ENCODE results near the gene C12orf43.
A peak's percentile ranks its signal among the peaks of the same experiment; 100 is the strongest.

Gene C12orf43

DNA sequence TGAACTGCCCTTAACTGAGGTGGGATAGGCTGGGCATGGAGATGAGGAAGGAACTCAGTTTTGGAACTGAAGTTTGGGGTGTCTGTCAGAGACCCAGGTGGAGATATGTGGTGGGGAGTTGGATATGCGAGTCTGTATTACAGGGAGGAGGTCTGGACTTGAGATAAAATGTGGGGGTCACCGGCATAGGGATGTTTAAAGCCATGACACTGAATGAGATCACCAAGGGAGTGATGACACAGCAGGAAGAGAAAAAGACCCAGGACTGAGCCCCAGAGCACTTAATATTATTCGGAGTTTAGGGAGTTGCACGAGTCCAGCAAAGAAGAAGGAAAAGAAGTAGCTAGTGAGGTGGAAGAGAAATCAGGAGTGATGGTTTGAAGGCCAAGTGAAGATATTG, 26.8 kb upstream of the C12orf43 start:
- FAIRE-seq (no peak), DNase-seq (ENCODE audit: insufficient read length, low spot score) (no peak)
- TF ChIP-seq POLR2A (IDR thresholded peaks at IDR 0.05; ENCODE audit: low read depth, low read length), result no peak

DNA sequence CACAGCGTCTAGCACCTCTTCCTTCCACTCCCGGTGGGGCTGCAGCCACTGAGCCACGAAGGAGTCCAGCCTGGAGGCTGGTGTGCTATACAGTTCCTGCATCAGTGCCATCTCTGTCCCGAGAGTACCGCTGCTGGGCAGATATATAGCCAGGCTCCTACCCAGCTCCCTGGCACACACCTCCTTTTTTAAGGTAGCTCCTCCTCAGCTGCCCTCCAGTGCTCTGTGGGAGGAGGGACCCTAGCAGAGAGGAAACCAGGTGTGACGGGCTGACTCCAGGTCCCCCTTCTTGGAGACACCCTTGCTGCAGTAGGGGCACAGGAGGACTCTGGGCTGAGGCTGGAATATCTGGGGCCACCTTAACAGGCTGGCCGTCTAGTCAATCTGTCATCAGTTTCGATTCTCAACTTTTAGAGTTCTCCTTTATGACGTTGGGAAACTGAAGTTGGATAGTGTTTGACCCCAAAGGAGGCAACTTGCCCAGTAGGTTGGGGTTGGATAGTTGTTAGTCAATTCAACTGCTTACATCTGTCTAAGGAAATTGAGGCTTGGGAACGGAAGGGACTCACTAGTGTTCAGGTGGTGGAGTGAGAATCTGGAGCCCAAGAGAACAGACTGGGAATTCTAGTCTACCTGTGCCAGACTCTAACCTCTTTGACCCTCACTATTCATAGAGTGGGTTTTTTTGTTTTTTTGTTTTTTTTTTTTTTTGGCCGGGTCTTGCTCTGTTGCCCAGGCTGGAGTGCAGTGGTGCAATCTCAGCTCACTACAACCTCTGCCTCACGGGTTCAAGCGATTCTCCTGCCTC, 22.8 kb upstream of the C12orf43 start, which contains the start of gene OASL:
Gene OASL (minus strand): TSS at position 386 of the 808 bp plus-strand sequence. CDS start 275 bp downstream, at position 111.
- FAIRE-seq (no peak), DNase-seq (ENCODE audit: insufficient read length, low spot score) (peak; percentile 59)
- peak; percentile 38 for TF ChIP-seq POLR2A (IDR thresholded peaks at IDR 0.05; ENCODE audit: low read depth, low read length)

DNA sequence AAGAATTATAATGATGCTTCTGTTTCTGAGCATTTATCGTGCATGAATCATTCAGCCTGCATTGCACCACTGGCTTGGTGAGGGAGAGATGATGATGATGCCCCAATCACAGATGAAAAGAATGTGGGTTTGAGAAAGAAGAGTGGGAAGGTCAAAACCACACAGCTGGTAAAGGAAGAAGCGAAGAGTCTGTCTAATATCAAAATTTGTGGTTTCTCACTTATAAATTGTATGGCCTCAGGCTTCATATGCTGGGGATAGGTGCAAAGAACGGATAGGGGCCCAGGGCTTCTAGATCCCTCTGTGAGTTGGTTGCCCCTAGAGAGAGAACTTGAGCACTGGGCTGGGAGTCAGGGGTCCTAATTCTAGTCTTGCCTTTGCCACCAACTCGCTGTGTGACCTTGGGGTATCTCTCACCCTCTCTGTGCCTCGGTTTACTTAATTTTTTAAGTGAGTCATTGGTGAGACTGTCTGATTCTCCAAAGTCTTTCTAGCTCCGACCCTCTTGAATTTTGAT, 20.6 kb upstream of the C12orf43 start:
- FAIRE-seq (peak; percentile 15), DNase-seq (ENCODE audit: insufficient read length, low spot score) (peak; percentile 68)
- no peak for TF ChIP-seq POLR2A (IDR thresholded peaks at IDR 0.05; ENCODE audit: low read depth, low read length)

DNA sequence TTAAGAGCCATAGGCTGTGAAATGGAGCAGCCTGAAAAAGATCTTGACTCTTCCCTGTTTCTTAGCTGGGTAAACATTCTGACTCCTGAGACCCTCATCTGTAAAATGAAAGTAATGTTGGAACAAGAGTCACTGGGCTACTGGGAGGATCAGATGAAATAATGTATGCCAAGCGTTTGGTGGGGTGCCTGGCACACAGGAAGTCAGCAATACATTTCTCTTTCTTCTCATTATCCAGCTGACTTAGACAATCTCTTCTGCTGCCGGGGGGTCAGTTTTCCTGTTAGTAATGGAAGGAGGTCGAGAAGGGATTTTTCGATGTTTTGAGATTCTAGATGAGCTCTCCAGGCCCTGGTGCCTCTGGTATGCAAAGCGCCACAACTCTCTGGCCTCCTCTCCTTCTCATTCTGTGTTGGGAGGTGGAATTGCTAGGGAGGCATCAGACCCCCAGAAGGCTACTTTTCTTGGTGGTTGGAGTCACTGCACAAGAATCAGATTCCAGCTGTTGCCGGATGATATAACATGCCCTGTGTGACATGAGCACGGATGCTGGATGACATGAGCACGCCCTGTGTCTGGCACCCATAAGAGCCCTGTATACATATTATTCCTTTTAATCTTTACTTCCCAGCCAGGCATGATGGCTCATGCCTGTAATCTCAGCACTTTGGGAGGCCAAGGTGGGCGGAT, 18.5 kb upstream of the C12orf43 start:
- TF ChIP-seq POLR2A (IDR thresholded peaks at IDR 0.05; ENCODE audit: low read depth, low read length), result no peak
- FAIRE-seq, result no peak
- no peak for DNase-seq (ENCODE audit: insufficient read length, low spot score)

DNA sequence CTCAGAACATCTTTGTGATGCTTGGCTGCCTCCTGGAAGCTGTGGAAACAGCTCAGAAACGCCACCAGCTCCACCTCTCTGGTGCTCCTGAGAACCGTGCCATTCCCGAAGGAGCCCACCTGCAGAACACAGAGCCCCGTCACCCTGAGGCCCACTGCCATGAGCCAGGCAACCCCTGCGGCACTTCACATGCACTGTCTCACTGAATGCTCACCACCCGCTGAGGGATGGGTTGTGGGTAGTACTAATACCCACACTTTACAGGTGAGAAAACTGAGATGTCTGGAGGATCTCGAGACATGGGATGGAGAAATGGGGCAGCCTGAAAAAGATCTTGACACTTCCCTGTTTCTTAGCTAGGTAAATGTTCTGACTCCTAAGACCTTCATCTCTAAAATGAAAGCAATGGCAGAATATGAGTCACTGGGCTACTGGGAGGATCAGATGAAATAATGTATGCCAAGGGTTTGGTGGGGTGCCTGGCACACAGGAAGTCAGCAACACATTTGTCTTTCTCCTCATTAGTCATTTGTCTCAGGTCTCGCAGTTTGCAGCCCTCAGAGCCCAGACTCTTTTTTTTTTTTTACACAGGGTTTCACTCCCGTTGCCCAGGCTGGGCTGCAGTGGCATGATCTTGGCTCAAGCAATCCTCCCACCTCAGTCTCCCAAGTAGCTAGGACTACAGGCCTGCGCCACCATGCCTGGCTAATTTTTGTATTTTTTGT, 17.5 kb upstream of the C12orf43 start:
- no peak for TF ChIP-seq POLR2A (IDR thresholded peaks at IDR 0.05; ENCODE audit: low read depth, low read length)
- DNase-seq (ENCODE audit: insufficient read length, low spot score) (peak; percentile 55), FAIRE-seq (peak; percentile 76)

DNA sequence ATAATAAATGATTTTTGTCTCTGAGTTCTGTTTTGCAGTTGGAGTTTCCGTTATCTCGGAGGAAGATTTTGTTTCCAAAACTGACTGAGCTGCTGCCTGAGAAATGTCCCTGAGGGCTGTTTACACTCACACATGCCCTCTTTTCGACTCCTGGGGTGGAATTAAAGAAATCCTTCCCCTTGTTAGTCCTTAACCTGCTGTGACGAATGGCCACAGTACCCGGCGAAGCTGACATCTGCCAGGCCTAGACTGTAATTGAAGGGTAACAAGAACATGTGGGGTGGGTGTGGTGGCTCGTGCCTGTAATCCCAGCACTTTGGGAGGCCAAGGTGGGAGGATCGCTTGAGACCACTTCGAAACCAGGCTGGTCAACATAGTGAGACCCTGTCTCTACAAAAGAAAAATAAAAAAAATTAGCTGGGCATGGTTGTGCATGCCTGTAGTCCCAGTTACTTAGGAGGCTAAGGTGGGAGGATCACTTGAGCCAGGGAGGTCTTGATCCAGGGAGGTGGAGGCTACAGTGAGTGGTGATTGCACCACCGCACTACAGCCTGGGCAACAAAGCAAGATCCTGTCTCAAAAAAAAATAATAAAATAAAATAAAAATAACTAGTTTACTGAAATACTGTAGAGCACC, 14.4 kb upstream of the C12orf43 start:
- TF ChIP-seq POLR2A (IDR thresholded peaks at IDR 0.05; ENCODE audit: low read depth, low read length), result no peak
- FAIRE-seq (no peak), DNase-seq (ENCODE audit: insufficient read length, low spot score) (no peak)

DNA sequence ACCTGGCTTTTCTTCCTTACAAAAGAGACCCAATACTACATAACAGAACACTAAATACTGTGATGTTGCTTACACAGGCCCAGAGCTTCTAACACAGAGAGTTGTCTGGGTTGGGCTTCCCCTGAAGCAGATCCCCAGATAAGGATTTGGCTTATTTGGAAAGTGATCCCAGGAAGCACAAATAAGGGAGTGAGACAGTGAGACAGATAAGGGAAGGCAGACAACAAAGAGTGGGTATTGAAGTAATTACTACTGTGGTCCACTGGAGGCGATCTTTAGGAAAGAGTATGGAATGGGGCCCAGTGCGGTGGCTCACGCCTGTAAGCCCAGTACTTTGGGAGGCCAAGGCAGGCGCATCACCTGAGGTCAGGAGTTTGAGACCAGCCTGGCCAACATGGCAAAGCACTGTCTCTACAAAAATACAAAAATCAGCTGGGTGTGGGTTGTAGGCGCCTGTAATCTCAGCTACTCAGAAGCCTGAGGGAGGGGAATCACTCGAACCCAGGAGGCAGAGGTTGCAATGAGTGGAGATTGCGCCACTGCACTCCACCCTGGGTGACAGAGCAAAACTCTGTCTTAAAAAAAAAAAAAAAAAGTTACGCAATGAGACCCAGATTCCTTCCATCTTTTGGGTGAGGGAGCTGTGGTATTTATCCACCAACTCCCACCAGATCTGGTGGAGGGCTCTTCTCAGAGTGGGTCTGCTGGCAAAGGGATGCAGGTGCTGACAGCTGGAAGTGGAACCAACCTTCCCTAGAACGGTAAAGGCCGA, 10.2 kb upstream of the C12orf43 start:
- no peak for DNase-seq (ENCODE audit: insufficient read length, low spot score)
- FAIRE-seq, result no peak
- no peak for TF ChIP-seq POLR2A (IDR thresholded peaks at IDR 0.05; ENCODE audit: low read depth, low read length)

DNA sequence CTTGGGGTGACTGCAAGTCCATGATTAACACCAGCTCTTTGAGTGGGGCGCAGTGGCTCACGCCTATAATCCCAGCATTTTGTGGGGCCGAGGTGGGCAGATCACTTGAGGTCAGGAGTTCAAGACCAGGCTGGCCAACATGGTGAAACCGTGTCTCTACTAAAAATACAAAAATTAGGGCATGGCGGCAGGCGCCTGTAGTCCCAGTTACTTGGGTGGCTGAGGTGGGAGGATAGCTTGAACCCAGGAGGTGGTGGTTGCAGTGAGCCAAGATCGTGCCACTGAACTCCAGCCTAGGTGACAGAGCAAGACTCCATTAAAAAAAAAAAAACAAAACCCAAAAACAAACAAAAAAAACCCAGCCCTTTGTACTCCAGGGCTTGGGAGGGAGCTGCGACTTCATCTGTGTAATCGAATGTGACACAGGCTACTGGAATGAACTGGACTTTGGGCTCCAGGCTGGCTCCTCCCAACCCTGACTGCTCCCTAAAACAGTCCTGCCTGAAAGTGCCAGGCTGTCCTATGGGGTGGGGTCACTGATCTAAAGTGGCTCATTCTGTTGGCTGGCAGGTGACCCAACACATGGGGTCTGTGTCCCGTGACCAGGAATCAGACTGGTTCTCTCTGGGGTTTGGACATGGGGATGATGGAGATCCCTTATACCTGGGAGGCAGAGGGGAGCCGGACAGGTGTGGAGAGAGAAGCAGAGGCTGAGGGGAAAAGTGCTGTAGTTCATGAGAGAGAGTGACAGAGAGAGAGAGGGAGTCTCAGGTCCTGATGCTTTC, 9.3 kb upstream of the C12orf43 start:
- no peak for FAIRE-seq
- no peak for TF ChIP-seq POLR2A (IDR thresholded peaks at IDR 0.05; ENCODE audit: low read depth, low read length)
- DNase-seq (ENCODE audit: insufficient read length, low spot score), result peak; percentile 40

DNA sequence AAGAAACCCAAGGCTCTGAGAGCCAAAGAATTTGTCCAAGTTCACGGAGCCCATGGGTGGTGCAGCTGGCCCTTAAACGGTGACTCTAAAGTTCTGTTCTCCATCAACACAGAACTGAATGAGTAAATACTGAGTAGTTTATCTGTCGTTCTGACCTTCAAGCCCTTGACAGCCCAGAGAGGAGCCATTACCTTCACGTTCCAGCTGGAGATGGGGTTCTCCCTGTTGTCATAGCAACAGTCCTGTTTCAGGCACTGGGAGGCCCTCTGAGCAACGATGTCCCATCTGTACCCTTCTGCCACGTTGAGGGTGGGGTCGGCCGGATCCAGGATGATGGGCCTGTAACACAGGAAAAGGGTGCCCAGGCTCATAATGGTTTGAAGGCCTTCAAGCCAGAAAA, 7.5 kb upstream of the C12orf43 start:
- TF ChIP-seq POLR2A (IDR thresholded peaks at IDR 0.05; ENCODE audit: low read depth, low read length), result no peak
- no peak for DNase-seq (ENCODE audit: insufficient read length, low spot score)
- FAIRE-seq, result no peak

DNA sequence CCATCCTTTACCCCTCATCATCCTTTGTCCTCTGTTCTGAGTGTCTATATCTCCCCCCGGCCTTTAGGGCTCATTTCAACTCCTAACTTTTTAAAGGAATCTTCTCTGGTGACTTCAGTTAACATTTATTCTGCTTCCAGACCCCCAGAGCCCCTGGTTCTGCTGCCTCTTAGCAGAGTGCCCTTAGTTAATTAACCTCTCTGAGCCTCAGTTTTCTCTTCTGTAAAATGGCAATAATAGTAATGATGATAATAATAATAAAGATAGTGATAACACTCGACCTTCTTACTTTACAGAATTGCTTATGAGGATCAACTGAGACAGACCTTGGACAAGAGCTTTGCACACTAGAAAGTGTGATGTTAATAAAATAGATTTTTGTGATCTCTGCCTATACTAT, 6.4 kb upstream of the C12orf43 start:
- FAIRE-seq, result no peak
- no peak for DNase-seq (ENCODE audit: insufficient read length, low spot score)
- no peak for TF ChIP-seq POLR2A (IDR thresholded peaks at IDR 0.05; ENCODE audit: low read depth, low read length)

DNA sequence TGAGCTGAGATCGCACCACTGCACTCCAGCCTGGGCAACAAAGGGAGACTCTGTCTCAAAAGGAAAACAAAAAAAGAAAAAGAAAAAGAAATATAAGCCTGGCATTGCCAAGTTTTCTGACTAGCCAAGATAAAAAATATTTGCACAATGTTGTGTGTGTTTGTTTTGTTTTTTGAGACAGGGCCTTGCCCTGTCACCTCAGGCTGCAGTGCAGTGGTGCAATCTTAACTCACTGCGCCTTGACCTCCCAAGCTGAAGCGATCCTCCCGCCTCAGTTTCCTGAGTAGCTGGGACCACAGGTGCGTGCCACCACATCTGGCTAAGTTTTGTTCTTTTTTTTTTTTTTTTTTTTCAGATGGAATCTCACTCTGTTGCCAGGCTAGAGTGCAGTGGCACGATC, 5.5 kb upstream of the C12orf43 start:
- TF ChIP-seq POLR2A (IDR thresholded peaks at IDR 0.05; ENCODE audit: low read depth, low read length), result no peak

More for the DNA sequence above, 5.5 kb upstream of the C12orf43 start:
- DNase-seq (ENCODE audit: insufficient read length, low spot score) (no peak), FAIRE-seq (no peak)

All from H54 (cell line).